SK-MEL-5 (cell line): ENCODE results near the gene C5orf47. TPM values are rescaled to one million over a fixed set of nuclear protein-coding genes. Genes with fewer than 3 reads are reported as not detected.

Experiments
- DNase-seq: peaks from one replicate; pipeline ENCODE4 v3.0.0-alpha.2; 2016; ENCODE audit warnings: low read depth, low spot score
- in situ Hi-C: cut with HindIII; loops from 2 replicates; pipeline ENCODE4 v1.10.0; 2016; ENCODE audit warnings: low sequenced_read_pairs, high pct_unique_total_duplicates, low pct_unique_long_range_greater_than_20kb
- total RNA-seq: library from RNA; depleted of rRNA; stranded (reverse); fragments of >200 nt; shearing (Covaris generic); gene quantifications from 2 replicates; pipeline ENCODE4 v1.2.3, GENCODE V29; 2014

Gene C5orf47
- total RNA-seq, 1 experiment from 2014 or later: 0.03 TPM

DNA sequence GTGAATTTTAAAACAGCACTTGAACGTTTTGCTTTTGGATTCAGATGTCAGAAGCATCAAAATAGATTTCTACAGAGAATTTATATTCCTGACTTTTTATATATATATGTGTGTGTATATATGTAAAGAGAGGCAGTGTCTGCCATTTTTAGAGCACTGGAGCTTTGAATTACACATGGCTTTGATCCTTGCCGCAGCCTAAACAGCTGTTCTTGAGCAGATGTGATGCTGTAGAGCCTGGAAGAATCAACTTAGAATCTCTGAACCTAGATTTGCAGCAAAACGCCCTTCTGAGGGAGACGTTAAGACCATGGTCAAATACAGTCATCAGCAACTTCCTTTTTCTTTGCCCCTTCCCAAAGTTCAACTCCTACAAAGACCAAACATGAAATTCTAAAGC lies 21.7 kb upstream of the C5orf47 start:
- in situ Hi-C loops: no loop called here
- no peak for DNase-seq

DNA sequence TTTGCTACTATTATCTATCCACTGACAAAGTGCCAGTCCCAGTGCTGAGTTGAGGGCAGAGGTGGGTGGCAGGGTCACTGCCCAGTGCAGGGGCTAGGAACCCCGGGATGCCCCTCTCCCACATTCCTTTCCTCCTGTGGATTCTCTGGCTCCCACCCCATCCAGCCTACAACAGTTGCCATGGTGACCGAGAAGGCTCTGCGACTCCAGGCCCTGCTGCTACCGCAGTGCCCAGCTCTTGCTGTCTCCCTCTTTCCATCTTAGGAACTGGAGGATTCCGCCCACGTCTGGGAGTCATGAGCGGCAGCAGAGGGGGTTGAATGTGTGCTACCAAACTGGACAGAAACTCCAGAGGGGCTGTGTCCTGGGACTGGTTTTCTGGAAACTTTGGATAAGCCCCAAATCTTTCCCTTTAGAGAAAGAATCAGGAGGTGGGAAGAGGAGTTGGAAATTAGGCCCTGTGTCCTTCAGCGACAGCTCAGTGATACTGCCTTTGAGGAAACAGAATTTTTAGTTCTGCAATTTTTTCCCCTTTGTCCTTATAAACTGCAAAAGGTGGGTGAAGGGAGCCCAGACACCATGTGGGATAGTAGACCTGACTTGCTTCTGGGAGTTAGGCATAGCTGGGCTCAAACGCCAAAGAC lies 20.7 kb upstream of the C5orf47 start:
- in situ Hi-C loops: no loop called here

DNA sequence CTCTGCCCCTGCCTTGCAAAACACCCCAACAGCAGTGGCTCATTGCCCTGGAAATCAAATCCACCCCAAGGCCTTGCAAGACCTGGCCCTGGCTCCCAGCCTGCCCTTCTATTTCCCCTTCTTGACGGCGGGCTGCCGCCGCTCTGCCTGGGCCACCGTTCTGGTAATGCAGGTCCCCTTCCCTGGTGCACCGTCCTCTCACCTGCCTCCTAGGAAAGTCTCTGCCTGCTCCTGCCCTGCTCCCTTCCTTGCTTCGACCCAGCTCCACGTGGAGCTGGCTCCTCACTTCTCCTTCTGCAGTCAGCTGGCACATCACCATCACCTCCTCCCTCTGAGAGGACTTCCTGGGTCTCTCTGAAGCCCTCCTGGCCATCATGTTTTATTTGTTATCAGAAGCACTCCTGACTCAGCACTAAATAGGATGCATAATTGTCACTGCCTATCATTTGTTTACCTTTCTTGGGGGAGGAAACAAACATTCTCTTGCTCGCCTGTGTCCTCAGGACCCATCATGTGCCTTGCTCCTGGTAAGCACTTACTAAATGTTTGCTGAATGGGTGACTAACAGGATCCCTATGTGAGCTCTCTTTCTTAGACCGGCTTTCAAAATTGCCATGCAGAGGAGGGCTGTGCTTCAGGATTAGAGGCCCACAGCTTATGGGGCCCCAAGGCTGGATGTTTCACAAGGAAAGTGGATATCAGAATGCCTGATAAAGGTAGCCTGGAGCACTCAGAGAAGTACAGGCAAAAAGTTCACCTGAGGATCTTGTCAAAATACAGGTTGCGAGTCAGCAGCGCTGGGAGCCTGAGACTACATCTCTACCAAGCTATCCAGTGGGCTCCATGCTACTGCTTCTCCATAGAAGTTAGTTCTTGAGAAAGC lies 19.6 kb upstream of the C5orf47 start:
- in situ Hi-C loops: no loop called here
- DNase-seq: no peak

More for the DNA sequence above, 20.7 kb upstream of the C5orf47 start:
- DNase-seq: no peak

DNA sequence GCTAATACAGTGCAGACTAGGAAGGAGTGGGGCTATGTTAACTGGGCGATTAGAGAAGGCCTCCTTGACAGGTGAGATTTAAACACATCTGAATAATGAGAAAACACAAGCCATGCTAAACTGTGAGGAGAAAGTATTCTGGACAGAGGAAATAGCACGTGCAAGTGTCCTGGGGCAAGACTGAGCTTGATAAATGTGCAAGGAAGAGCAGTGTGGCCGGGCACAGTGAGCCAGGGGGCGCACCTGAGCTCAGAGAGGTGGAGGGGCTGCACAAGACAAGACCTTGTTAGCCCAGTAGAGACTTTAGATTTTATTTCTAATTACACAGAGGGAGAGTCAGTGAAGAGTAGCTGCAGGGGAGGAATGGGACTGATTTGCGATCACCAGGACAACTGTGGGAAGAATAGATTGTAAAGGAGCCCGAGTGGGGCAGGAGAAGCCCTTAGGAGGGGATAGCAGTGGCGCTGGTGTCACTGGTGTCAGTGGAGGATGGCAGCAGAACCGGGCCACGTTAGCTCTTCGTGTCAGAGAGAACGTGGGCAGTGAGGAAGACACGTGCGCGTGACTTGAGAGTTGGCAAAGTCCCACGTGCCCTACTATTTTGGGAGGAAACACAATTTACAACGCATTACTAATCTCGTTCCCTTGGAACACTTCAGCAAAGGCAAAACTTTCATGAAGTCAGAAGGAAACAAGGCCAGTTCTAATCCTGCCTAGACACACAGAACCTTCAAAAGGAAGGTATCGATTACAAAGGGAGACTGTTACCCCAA lies 17.9 kb upstream of the C5orf47 start:
- no peak for DNase-seq
- in situ Hi-C loops: no loop called here

DNA sequence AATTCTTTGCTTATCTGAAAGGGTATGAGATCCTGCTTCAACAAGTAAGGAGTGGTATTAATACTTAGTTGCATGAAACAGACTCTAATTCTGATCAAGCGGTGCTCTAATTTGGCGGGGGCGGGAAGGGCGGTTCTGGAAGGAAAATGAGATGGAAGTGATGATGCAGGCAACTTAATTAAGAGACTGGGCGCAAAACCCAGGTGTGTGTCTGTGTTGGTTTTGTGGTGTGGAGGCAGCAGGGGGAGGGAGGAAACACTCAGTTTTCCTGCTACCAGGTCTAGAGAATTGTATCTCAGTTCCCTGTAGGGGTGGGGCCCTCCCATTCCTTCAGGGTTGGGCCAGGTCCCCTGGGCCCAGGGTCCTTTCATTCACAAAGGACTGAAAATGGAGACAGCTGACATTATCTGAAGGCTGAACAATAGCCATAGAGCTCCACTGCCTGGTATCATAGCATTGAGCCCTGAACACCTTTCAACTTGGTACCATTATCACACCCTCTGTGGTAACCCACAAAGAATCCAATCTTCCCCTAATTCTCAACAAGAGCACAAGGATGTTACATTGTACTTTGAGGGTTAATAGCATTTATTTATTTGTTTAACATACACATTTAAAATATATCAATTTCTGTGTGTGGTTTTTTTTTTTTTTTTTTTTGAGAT lies 17.2 kb upstream of the C5orf47 start:
- in situ Hi-C loops: no loop called here

DNA sequence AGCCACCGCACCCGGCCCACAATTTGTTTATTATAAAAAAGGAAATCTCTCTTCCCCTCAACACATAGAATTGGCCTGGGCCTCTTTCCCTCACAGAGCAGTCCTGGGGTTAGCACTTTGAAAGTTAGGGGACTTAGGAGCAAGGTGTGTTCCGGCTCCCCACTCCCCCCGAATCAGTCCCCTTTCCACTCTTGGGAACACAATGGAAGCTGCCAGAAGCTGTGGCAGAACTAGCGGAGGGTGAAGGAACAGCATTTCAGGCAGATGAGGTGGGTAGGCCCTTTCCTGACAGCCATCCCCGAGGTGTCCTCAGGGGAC lies 16.4 kb upstream of the C5orf47 start:
- in situ Hi-C loops: no loop called here
- no peak for DNase-seq

More for the DNA sequence above, 17.2 kb upstream of the C5orf47 start:
- no peak for DNase-seq

DNA sequence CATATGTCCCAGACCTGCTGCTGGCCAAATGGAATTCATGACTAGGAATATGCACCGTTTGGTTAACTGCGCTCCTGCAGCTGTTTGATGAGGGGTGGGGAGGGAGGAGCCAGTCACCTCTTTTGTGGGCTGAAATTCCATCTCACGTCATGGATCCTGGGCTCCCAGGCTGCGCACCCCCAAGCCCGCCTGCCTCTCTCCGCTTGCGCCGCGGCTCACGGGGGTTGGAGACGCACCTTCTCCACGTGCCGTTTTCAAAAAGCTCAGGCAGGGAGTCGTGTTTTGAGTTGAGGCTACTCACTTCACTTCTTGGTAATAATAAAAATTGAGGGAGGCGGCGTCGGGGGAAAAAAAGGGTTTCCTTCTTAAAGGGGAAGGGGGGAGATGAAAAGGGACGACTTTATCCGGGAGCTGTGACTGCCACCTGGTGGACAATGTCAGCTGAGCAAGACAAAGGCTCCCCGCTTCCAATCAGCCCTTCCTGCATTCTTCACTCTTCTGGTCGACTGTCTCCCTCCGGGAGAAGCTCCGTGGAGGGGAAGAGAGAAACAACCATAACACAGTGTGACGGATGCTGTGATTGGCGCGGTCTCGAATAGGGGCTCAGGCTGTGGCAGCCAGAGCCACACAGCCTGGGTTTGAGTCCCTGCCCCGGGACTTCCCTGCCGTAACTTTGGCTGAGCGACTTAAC lies 15.9 kb upstream of the C5orf47 start:
- peak; percentile 77 for DNase-seq
- in situ Hi-C loops: no loop called here

DNA sequence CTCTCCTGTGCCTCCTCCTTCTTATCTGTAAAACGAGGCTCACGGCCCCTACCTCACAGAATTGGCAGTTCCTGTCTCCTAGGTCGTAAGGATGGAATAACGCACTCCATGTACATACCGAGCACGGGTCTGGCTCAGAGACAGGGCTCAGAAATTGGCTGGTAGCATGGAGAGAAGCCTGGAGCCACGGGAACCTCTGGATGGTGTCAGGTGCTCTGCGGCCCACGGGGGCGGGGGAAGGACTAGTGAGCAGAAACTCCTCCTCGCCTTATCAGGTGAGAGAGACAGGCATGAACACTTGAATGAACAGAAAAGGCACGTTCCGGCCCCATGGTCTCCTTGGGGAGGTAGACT lies 15.4 kb upstream of the C5orf47 start:
- in situ Hi-C loops: no loop called here
- DNase-seq: no peak

DNA sequence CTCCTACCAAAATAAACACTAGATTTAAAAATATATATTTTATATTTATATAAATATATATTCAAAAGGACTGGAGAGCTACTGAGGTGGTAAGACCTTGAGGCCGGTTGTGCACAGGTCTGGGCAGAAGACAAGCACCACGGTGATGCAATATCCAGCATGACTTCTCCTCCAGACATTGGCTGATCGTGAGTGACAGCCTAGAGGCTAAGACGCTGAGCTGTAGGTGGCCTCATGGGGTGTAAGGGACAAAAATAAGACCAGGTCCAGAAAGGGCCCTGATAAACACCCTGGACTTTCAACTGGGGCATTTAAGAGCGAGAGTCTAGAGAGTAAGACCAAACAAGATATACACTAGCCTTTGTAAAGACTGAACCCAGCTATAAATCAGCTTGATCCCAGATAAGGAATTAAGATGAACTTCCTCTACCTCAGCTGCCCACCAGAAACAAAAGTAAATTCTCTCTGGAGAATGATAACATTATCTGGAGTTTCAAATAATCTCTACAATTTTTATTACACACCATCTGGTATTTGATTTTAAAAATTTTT lies 14.2 kb upstream of the C5orf47 start:
- in situ Hi-C loops: no loop called here
- no peak for DNase-seq

DNA sequence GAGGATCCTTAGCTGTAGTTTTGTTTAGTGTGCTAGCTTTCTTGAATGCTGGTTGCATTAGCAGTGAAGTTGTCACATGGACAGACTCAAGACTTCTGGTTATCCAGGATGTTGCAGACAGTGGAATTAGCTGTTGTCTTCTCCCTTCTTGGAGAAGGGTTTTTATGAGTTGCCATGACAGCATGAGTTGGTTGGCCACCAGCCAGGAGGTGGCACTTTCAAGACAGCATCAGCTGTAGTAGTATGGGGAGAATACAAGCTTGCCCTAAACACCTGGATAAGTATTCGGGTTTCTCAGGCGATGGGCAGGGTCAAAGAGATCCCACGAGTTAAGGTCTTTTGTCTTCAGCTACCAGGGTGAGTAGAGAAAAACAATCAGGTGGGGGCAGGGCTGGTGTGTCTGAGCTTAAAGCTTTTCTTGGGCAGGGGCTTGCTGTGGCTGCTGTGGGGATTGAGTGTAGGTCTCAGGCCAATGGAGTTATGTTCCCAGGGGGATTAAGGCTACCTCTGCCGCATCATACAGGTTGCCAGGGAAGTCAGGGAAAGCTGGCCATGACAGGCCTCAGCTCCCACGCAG lies 7.7 kb upstream of the C5orf47 start:
- no peak for DNase-seq
- in situ Hi-C loops: no loop called here

DNA sequence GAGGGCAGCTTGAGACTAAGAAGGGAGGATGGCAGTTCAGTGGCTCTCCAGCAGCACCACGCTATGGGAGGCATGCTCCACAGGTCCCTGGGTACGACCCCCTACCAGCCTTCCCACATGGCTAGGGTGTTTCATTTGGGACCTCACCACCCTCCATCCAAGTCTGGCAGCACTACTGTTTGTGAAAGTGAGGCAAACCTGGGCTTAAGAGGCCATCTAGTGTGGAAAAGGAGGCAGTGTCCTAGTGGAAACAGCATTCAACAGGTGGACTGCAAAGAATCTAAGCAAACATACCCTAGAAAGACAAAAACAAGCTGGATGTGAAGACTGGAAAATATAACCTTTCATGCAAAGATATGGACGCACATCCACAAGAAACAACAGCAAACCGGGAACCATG lies 4.8 kb upstream of the C5orf47 start:
- in situ Hi-C loops: no loop called here
- peak; percentile 39 for DNase-seq

DNA sequence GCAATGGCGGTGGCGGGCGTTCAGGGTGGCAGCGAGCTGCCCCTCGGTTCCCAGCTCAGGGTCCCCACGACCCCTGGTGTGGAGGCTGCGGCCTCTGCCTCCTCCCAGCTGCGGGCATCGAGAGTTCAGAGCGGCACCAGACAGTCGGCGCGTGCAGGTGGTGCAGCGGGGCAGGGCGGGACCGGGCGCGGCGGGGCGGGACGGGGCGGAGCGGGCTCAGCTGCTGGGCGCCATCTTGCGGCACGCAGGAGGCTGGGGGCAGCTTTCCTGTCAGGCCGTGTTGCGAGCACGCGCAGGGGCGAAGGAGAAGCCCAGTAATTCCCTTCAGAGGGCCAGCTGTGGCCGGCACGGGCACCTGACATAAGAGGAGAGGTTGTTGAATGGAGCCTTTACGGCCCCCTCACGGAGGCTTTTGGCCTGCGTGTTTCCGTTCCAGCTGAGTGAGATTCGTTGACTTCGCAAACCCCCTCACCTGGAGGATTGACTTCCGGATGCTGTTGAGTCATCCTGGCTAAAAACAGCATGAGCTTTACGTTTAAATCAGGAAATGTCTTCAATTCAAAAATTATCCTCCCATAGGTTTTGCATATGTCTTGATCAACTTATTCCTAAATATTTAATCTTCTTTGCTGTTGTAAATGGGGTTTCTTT lies 587 bp downstream of the C5orf47 start:
- no peak for DNase-seq
- in situ Hi-C loops: no loop called here

DNA sequence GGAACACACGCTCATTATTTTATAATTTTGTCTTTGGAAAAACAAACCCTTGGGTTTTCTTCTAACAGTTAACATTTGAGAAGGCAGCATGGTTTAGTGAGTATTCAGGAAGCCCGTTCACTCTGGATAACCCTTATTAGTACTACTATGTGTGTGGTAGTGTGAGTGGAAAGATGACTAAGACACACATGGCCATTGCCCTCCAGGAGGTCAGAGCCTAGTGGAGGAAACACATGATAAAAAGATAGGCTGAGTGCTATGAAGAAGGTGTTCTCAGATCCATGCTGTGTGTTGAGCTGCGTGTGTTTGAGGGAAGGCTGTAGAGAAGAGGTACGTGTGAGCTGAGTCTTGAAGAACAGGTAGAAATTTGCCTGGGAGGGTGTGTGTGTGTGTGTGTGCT lies 8.4 kb downstream of the C5orf47 start:
- DNase-seq: peak; percentile 6
- in situ Hi-C loops: no loop called here

DNA sequence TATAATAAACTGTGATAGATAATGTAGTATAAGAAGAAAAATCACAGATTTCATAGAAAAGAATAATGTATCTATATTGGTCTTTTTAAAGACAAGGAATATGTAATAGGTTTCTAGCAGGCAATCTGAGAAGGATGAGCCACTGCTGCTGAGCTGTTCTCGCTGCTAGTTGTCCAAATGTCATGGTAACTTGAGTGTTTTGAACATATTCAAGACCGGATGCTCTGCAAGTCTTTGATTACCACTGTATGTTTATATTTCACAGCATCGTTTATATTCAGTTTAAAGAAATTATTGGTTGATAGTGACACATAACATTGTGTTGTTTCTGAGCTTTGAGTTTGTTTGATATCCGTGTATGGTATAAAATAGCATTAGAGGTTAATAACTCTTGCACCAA lies 9.6 kb downstream of the C5orf47 start:
- in situ Hi-C loops: no loop called here
- no peak for DNase-seq

DNA sequence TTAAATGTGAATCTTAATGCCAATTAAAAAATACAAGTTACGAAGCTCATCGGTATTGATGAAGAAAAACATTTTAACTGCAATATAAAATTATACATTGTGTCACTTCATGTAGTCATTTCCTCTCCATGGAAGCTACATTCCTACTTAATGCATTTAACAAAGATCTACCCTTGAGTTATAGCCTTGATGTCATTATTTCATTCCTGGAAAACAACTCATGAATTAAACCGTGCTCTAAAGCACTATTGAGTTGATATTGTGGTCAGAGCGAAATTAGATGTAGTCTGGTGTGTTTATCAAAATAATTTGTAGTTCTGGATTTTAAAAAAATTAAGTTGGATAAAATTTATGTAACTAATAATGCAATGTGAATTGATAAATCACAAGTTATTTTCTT lies 11.1 kb downstream of the C5orf47 start:
- DNase-seq: no peak
- in situ Hi-C loops: no loop called here

DNA sequence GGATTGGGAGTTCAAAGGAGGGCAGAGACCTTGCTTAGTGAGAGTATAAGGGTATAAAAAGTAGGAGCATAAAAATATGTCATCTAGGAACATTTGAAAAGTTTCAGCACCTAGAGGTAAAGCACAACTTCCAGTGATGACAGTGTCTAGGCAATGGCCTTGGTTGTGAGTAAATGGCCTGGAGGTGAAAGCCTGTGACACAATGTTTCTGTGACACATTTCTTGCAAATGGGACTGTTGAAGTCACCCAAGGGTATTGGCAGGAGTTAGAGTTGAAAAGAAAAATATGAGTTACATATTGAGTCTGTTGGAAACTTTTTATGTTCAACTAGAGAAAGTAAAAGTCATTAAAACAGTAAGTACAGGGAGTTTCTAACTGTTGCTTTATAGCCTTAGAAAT lies 14.8 kb downstream of the C5orf47 start:
- DNase-seq: no peak
- in situ Hi-C loops: no loop called here

DNA sequence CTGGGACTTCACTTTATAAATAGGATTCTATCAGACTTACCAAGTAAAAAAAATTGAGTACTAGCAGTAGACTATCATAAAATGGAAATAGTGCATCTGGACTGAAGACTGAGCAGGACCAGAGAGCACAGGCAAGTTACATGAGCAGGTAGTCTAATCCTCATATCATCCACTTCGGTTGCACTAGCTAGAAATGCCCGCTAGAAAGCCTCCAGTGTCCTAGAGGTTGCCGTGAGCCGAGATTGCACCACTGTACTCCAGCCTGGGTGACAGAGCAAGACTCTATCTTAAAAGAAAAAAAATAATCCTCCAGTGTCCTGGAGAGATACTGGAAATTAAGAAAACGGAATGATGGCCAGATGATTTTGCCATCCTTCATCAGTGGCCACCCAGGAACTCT lies 20.0 kb downstream of the C5orf47 start:
- in situ Hi-C loops: no loop called here
- DNase-seq: peak; percentile 14
